NCI-H2107 (cell line): Measurements from ENCODE around the gene BBOF1.

ENCODE experiments used
- DNase-seq: peaks from one replicate; lab custom pipeline; 2025; lab: John Stamatoyannopoulos, UW

BBOF1 gene

DNA sequence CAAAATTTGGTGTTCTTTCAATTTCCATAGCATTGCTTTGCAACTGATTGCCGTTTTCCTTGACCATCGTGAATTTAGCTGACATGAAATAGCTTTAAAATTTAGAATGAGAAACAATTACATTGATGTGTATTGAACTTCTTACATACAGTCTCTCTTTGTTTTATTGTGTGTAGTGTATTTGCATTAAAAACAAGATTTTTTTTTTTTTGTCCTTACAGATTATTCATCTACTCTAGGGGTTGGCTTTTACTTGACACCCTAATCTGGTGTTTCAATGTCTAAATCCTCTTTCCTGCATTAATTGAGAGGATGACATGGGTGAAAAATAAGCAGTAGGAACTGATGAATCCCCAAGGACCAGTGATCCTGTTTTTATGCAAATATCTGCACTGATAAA lies 86.2 kb downstream of the BBOF1 start:
- no peak for DNase-seq

DNA sequence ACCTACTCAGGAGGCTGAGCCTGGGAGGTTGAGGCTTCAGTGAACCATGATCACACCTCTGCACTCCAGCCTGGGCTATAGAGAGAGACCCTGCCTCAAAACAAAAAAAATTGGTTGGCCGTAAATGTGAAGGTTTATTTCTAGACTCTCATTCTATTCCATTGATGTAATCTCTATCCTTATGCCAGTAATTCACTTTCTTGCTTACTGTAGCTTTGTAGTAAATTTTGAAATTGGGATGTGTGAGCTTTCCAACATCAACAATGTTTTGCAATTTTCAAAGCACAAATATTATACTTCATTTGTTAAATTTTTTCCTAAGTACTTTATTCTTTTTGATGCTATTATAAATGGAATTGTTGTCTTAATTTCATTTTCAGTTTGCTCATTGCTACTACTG lies 90.2 kb downstream of the BBOF1 start:
- DNase-seq, result no peak

DNA sequence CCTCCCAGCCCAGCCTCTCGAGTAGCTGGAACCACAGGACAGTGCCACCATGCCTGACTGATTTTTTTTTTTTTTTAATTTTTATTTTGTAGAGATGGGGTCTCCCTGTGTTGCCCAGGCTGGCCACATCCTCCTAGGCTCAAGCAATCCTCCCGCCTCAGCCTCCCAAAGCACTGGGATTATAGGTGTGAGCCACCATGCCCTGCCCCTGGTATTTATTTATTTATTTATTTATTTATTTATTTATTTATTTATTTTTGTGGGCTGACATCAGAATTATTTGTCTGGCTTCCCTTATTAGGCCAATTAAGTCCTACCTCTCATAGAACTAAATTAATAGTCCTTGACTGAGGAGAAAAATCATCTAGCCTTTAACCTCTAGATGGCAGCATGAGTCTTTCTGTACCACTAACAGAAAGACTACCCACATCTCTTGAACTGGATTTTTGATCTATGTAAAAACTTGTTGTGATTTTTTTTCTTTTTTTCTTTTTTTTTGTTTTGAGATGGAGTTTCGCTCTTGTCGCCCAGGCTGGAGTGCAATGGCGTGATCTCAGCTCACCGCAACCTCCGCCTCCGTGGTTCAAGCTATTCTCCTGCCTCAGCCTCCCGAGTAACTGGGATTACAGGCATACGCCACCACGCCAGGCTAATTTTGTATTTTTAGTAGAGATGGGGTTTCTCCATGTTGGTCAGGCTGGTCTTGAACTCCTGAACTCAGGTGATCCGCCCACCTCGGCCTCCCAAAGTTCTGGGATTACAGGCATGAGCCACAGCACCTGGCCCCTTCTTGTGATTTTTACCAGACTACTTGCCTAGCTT lies 92.5 kb downstream of the BBOF1 start:
- DNase-seq, result peak; percentile 35
